Right atrium auricular region (tissue), 2 donors: ENCODE results near the gene CSF1. TPM values are rescaled to one million over a fixed set of nuclear protein-coding genes. Genes with fewer than 3 reads are reported as not detected.

Experiments used
- DNase-seq: peaks from one replicate; pipeline ENCODE4 v3.0.0-alpha.2; 2019; ENCODE audit warnings: low spot score
- H3K27ac ChIP-seq, 2 donors: fragments of 200-600 bp; sonication (generic); 1 replicate in 1 of 2; 2 replicates in 1 of 2; pipeline ENCODE4 v1.5.1; 2016 to 2019
- H3K27me3 ChIP-seq, 2 donors: fragments of 200-600 bp; sonication (generic); one replicate each; pipeline versions ENCODE4 v1.5.1 to v1.6.0; 2017 to 2019
- H3K36me3 ChIP-seq: fragments of 200-600 bp; sonication (generic); one replicate; pipeline ENCODE4 v1.5.1; 2016
- H3K4me1 ChIP-seq, 2 donors: fragments of 200-600 bp; sonication (generic); one replicate each; pipeline versions ENCODE4 v1.5.1 to v1.6.0; 2017 to 2019
- H3K4me3 ChIP-seq, 2 donors: fragments of 200-600 bp; sonication (generic); 1 replicate in 1 of 2; 2 replicates in 1 of 2; pipeline ENCODE4 v1.5.1; 2017 to 2019; ENCODE audit warnings: mild to moderate bottlenecking in 1 of 2, moderate library complexity in 1 of 2
- H3K9me3 ChIP-seq, 2 donors: fragments of 200-600 bp; sonication (generic); one replicate each; pipeline ENCODE4 v1.5.1; 2019
- CTCF ChIP-seq, 2 donors: fragments of 200-600 bp; sonication (generic); IDR thresholded peaks; one replicate each; pipeline ENCODE4 v1.5.1; 2019; ENCODE audit warnings: antibody characterized with exemption in 2 of 2
- total RNA-seq, 2 donors: library from RNA; depleted of rRNA; stranded (reverse); fragments of >200 nt; gene quantifications; one replicate each; pipeline ENCODE4 v1.1.0, GENCODE V29; 2016

The CSF1 gene
- total RNA-seq, 2 donors from 2014 or later = 31.4 to 48.4 TPM

GRCh38 chr1:109896681-109897080, 14.0 kb upstream of the CSF1 start:
- H3K4me1 ChIP-seq = peaks cover 0 to 57% of the 10 kb centered on the region in 2 donors
- no peak overlapping the region for H3K4me3 ChIP-seq
- no peak overlapping the region for H3K27ac ChIP-seq
- no peaks in the 10 kb centered on the region for H3K9me3 ChIP-seq
- H3K27me3 ChIP-seq = no peaks in the 10 kb centered on the region
- no peaks in the 10 kb centered on the region for H3K36me3 ChIP-seq
- TF ChIP-seq CTCF (IDR thresholded peaks at IDR 0.05) = no peak
- DNase-seq = no peak

- no peak for TF ChIP-seq CTCF (IDR thresholded peaks at IDR 0.05)
- H3K27ac ChIP-seq = peak overlapping the region in 1 of 2 donors; percentile 12
- no peaks in the 10 kb centered on the region for H3K9me3 ChIP-seq
- DNase-seq = no peak
- H3K36me3 ChIP-seq = no peaks in the 10 kb centered on the region
- no peak overlapping the region for H3K4me3 ChIP-seq
- peaks cover 0 to 53% of the 10 kb centered on the region in 2 donors for H3K4me1 ChIP-seq
- no peaks in the 10 kb centered on the region for H3K27me3 ChIP-seq
Observed at GRCh38 chr1:109897259-109897955, 13.2 kb upstream of the CSF1 start.

GRCh38 chr1:109898842-109899241, 11.8 kb upstream of the CSF1 start:
- no peak for DNase-seq
- no peak for TF ChIP-seq CTCF (IDR thresholded peaks at IDR 0.05)
- H3K4me3 ChIP-seq = no peak overlapping the region
- H3K36me3 ChIP-seq = no peaks in the 10 kb centered on the region
- H3K9me3 ChIP-seq = no peaks in the 10 kb centered on the region
- H3K27ac ChIP-seq = no peak overlapping the region
- no peaks in the 10 kb centered on the region for H3K27me3 ChIP-seq
- peaks cover 0 to 44% of the 10 kb centered on the region in 2 donors for H3K4me1 ChIP-seq

- no peak for TF ChIP-seq CTCF (IDR thresholded peaks at IDR 0.05)
- Histone ChIP-seq H3K27me3 (no peaks in the 10 kb centered on the region), H3K4me3 (no peak overlapping the region), H3K9me3 (no peaks in the 10 kb centered on the region), H3K27ac (no peak overlapping the region), H3K4me1 (peaks cover 0 to 28% of the 10 kb centered on the region in 2 donors), H3K36me3 (no peaks in the 10 kb centered on the region)
- DNase-seq = no peak
Observed at GRCh38 chr1:109901141-109901523, 9.5 kb upstream of the CSF1 start.

- no peaks in the 10 kb centered on the region for H3K27me3 ChIP-seq
- no peak for DNase-seq
- TF ChIP-seq CTCF (IDR thresholded peaks at IDR 0.05) = no peak
- H3K27ac ChIP-seq = no peak overlapping the region
- no peaks in the 10 kb centered on the region for H3K36me3 ChIP-seq
- H3K9me3 ChIP-seq = no peaks in the 10 kb centered on the region
- H3K4me3 ChIP-seq = no peak overlapping the region
- H3K4me1 ChIP-seq = peaks cover 0 to 23% of the 10 kb centered on the region in 2 donors
Observed at GRCh38 chr1:109901524-109902145, 9.0 kb upstream of the CSF1 start.
